HuH-7 (cell line): ENCODE measurements around the gene UBE2QL1.

ENCODE experiments used
- DNase-seq: peaks from one replicate; pipeline ENCODE4 v3.0.0; 2011; ENCODE audit warnings: low spot score

Gene UBE2QL1

DNA sequence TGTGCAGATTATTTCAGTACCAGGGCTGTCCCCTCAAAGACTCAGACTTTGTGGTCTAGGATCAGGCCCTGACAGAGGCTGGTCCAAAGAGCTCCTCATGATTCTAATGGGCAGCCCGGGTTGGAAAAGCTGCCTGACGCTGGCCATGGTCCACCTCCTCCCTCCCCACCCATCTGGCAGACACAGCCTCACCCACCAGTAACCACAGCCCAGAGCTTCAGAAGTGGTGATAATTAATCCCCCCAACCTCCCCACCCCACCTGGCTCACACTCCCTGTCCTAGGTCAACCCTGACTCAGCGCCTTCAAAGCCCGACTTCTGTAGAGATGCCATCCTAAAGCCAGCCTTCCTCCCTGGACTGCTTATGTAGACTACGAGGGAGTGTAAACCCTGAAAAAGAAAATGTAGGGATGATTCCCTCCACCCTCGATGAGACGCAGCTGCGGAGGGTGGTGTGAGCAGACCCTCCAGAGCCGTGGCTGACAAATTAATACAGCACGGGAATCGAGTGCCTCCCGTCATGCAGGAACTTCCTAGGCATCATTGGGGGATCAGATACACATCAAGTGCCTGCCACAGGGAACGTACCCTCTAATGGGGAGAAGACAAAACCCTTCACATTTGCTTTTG is 7.0 kb downstream of the UBE2QL1 start:
- DNase-seq: no peak

GRCh38 chr5:6456766-6457370 is 8.2 kb downstream of the UBE2QL1 start:
- no peak for DNase-seq

DNA sequence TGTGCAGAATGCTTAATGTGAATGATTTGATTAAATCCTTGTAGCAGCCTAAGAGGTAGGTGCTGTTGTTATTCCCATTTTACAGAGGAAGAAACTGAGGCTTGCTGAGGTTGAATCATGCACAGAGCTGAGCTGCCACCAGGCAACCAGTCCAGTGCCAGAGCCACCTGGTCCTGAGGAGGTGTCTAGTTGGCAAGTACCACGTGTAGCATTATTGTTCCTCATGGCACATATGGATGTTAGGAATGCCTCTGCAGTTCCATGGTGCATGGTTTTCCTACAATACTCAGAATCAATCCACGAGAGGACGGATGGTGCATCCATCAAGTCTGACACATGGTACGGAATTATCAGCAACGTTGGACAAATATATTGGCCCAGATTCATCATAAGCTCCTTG is 8.9 kb downstream of the UBE2QL1 start:
- DNase-seq: no peak

DNA sequence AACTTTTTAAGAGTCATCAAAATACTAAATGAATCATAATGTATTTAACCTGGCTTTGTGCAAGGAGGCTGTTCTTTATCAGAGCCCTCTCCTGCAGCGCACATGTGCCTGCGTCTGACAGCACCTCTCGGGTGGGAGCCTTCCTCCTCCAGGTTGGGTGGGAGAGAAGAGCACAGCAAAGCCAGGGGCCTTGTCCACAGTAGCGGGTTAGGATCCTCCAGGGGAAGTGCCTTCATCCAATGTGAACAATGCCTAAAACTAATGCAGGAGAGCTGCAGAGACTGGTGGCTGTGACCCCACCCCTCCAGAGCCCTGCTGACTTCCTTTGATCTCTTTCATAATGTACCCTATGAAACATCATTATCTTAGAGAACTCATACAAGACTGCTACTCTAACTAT is 10.2 kb downstream of the UBE2QL1 start:
- no peak for DNase-seq

DNA sequence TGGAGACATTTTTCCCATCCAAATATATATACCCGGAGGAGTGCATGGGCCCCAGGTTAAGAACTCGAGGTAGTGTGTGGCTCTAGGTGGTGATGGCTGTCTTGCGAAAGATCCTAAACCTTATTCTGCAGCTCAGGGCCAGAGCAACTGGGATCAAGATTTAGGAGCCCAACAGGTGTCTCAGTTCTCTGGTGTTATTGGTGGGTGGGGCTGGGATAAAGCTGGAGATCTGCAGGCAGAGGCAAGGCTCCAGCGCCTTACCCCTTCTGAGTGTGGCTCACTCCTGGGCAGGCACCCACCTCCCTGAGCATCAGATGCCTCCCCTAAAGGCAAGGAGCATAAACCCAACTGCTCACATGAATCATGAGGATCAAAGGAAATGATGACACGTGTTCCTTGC is 11.2 kb downstream of the UBE2QL1 start:
- no peak for DNase-seq

GRCh38 chr5:6461006-6461405 is 12.3 kb downstream of the UBE2QL1 start:
- DNase-seq: no peak

GRCh38 chr5:6461793-6462650 is 13.4 kb downstream of the UBE2QL1 start:
- DNase-seq: no peak

DNA sequence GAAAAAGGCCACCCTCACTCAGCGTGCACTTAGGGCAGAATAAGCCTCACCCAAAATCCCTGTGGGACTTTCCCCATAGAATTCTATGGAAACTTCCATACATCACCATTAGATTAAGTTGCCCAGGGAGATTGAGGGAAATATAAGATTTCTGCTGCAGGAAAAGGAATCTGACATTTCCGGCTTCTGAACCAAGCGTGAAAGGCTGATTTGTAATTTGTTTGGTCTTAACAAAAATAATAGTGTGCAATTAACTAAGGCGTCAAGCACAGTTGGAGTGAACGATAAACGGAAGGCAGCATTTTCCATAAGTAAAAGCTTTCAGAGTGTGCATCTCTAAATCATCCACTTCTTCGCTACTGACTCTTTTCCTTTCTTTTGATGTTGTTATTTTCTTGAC is 14.0 kb downstream of the UBE2QL1 start:
- DNase-seq: no peak

DNA sequence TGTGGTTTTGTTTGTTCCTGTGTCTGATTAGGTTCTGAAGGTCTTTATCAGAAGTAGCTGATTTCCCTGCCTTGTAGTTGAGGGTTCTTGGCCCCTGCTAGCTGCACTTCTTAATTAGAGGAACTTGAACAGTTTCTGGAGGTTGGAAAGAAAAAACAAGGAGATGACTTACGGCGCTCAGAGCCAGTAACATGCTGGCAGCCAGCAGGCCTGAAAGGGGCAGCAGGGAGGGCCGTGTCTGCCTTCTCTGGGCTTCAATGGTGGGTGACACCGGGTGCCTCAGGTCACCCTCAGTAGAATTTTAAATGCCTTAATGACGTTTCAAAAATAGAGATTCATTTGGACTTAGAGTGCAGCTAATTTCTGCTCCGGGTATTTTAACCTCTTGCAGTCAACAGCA is 15.8 kb downstream of the UBE2QL1 start:
- DNase-seq: no peak

DNA sequence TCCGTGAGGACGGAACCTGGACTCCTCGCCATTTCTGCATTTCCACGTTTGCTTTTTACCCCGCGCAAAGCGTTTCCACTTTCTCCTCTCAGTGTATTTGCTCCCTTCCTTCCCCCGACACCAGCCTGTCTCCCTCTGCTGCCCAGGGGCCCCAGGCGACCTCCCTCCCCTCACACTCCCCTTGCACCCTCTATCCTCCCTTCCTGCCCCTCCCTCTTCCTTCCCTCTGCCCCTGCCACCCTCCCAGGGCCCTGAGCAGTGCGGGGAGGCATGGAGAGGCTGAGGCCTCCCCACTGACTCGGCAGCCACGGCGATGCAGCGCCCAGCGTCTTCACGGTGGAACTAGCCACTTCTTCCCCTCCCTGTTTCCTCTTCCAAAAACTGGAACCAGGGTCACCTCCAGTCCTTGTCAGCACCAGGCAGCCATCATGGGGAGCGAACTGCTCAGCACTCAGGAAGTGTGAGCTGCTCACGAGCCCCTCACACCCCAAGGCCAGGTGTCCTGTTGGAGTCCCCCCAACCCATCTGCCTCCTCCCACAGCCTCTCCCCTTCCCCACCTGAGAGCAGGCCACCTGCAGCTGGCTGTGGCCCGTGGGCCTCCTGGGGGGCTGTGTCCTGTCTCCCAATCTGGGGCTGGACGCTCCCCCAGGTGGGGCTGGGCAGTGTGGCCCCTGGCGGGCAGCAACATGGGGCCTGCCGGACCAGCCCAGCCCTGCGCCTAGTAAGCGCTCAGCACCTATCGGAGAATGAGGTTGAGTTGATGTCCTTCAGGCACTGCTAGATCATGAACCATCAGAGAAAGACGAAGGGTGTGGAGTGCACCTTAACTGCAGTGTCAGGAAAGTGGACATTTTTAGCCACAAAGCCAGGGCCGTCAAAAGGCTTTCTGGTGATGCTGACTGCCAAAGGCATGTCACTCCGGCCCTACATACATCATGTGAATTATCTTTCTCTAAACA is 17.5 kb downstream of the UBE2QL1 start:
- DNase-seq: no peak

GRCh38 chr5:6466975-6467567 is 18.4 kb downstream of the UBE2QL1 start:
- DNase-seq: no peak

GRCh38 chr5:6467591-6467990 is 18.9 kb downstream of the UBE2QL1 start:
- DNase-seq: no peak

DNA sequence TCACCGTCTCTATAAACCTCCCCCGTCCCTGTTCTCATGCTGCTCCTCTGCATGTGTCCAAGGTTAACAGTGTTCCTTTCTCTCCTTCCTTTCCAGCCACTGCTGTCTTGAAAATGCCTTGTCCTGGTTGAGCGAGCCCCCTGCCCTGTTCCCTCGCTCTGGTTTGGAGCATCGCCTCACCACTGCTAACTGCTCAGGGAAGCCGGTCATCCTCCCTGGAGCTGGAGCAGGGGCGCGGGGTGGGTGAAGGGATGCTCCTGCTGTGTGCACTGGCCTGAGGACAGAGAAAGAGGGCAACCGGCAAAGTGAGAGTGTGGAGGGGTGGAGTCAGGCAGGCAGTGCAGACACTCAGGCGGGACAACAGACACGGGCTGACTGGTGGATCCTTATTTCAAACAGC is 19.4 kb downstream of the UBE2QL1 start:
- DNase-seq: no peak

DNA sequence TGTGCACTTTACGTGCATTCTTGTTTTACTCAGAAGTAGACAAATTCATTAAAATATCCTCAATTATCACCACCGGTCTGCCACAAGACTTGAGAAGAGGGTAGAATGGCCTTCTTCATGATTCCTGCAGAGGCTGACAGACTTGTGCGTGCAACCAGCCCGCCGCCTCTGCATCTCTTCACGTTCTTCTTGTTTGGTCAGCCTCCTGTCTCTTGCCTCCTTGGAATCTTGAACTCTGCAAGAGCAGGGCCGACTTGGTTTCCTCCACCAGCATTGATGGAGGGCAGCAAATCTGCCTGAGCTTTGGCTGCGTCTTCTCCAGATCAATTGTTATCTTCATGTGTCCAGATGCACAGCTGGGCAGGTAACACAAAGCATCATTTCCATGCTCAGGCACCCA is 20.2 kb downstream of the UBE2QL1 start:
- no peak for DNase-seq

GRCh38 chr5:6469836-6470235 is 21.2 kb downstream of the UBE2QL1 start:
- DNase-seq: no peak

DNA sequence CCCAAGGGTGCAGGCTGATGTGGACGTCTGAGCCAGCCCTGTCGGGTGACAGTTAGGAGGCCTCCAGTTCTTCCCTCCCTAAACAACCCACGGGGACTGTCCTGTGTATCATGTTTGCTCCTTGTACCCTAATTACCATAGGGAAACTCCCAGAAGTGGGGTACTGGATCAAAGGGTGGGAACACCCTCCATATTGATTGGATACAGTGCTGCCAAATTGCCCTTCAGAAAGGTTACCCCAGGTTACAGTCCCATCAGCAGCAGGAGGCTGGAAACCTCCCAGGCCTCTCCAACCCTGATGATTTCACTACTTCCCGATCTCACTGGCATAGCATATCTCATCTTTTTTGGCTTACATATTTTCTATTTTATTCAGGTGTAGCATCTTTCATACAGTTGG is 22.0 kb downstream of the UBE2QL1 start:
- no peak for DNase-seq

DNA sequence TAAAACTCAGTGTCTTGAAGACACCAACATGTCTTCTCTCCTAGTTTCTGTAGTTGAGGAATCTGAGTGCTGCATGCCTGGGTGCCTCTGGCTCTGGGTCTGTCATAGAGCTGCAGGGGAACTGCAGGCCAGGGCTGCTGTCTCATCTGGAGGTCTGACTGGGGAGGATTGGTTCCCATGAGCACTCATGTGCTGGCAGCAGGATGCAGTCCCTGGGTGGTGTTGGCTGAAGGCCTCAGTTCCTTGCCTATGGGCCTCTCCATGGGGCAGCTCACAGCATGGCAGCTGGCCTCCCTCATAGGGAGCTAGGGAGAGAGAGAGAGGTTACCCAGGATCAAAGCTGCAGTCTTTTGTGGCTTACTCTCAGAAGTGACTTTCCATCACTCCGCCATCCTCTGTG is 22.6 kb downstream of the UBE2QL1 start:
- DNase-seq: no peak

DNA sequence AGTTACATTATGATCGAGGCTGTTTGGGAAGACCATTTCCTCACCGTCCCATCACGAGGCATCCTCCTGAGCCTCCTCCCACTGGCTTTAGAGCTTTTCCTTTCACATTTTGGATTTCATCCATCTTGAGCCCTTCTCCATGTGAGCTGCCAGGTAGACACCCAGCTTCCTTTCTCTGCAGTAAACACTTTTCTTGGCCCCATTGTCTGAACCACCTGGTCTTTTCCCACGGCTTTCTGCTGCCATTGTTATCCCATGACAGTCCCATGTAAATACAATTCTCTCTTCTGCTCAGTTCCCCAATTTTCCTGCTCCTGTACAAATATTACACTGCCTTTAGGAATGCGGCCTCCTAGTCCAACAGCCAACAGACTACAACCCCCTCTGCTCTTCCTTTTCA is 24.1 kb downstream of the UBE2QL1 start:
- DNase-seq: no peak

DNA sequence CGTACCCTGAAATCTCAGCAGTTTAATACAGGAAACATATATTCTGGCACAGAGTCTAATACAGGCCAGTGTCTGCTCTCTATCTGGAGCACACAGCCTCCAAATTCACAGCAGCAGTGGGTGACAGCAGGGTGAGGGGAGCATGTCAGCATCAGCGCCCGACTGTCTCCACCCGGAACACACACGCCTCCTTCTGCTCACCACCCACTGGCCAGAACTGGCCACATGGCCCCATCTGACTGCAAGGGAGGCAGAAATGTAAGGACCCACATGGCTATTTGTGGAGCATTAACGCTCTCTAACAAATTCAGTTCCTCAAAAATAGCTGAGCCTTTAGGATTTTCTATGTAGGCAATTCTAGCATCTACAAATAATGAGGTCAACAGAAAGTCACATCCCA is 24.6 kb downstream of the UBE2QL1 start:
- DNase-seq: no peak

DNA sequence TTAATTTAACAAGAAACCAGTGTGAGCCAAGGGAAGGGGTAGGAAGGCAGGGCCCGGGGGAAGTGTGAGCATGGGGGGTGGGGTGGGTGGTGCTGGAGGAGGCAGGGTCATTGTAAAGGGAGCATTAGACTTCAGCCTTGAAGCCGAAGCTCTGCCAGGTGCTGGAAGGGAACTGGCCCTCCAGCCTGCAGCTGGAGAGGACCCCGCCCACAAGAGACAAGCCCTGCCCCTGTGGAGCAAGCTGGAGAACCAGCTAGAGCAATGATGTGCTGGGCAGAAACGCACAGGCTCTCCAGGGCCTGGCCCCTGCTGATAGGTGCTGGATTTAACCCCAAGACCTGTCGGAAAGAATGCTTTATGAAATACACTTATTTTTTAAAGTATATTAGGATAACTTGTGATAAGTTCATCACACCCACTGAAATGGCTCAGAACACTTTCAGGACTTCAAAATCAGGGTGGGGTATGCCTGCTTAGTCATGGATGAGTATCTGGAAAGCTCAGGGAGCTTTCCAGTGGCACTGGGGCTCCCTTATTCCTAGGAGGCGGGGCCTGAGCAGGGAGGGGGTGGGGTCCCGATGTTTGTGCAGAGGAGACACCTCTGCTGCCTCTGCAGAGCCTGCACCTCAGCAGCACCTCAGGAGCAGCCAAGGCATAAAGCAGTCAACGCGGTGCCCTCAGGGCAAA is 27.1 kb downstream of the UBE2QL1 start:
- DNase-seq: no peak

GRCh38 chr5:6476313-6476661 is 27.6 kb downstream of the UBE2QL1 start:
- DNase-seq: no peak
